WI38 (cell line): Measurements from ENCODE around the gene TCF4.

Experiments
- H3K4me3 ChIP-seq: 2 replicates; pipeline ENCODE4 v1.5.1; 2011; ENCODE audit warnings: low read depth, mild to moderate bottlenecking, control low read depth, low read length
- TF ChIP-seq, protein P1 (sequence below): IDR thresholded peaks from 2 replicates; pipeline ENCODE4 v1.5.1; 2012; ENCODE audit warnings: low read depth, mild to moderate bottlenecking, control low read depth, low read length

The TCF4 gene

DNA sequence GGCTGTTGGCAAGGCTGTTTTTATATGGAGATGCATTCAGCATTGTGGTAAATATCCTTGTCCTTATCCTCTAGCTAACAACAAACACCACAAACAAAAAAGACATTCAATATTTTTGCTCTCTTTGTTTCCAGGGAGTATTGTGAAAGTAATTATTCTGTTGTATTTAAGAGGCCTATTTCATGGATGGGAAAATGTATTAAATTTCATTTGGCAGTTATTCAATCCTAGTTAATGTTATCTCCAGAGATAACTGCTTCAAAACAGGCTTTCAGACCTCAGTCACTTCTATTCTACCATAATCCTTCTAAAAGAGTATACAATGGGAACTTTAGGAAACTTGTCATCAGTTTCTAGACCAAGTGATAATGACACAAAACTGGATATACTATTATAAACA is 348.3 kb downstream of the TCF4 start:
- H3K4me3 ChIP-seq: no peak overlapping the region
- TF ChIP-seq, protein P1, sequence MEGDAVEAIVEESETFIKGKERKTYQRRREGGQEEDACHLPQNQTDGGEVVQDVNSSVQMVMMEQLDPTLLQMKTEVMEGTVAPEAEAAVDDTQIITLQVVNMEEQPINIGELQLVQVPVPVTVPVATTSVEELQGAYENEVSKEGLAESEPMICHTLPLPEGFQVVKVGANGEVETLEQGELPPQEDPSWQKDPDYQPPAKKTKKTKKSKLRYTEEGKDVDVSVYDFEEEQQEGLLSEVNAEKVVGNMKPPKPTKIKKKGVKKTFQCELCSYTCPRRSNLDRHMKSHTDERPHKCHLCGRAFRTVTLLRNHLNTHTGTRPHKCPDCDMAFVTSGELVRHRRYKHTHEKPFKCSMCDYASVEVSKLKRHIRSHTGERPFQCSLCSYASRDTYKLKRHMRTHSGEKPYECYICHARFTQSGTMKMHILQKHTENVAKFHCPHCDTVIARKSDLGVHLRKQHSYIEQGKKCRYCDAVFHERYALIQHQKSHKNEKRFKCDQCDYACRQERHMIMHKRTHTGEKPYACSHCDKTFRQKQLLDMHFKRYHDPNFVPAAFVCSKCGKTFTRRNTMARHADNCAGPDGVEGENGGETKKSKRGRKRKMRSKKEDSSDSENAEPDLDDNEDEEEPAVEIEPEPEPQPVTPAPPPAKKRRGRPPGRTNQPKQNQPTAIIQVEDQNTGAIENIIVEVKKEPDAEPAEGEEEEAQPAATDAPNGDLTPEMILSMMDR: no peak

DNA sequence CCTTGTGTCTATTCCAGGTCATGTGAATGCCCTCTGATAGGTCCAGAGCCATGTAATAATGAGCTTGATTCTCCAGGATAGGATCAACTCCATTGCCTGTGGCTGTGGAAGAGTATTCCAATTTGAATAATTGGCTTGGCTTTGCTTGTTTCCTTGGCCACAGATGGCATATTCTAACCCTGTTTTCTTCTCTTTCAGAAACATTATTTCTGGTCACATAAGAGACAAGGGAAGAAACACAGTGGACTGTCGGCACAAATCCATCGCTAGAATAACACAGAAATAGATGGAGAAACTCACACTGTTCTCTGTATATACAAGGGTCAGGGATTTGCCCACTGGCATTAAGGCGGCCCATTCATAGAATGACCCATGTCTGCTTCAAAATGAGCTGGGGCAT is 350.3 kb downstream of the TCF4 start:
- no peak overlapping the region for H3K4me3 ChIP-seq
- TF ChIP-seq, protein P1: no peak

DNA sequence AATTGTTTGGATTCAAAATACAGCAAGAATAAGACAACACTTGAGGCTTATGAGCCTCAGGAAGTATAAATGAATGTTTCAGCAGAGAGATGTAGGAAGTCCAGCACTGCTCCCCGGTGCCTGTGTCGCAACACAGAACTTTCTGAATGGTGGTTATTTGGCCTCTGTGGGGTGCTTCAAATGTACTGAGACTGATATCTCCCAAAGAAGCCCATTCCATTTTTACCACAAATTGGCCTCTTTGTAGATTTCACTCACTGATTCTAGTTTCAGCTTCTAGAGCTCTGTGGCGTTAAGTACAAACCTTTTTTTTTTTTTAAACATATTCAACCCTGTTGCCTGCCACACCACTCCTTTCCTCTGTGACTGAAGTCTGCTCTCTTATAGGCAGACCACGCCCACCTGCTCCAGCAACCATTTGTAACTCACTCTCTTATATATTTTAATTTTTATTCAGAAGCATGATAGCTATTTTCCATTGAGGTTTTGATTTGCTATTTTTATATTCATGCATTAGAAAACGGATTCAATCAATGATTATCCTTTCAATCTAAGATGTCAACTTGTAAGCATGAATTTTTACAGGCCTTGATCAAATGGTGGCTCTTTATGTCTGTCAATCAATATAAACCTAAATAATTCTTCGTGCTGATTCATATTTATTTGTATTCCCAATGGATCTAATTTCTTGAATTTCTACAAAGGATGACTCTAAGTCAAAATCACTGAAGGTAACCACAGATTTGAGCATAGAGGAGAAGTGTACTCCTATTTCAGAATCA is 351.7 kb downstream of the TCF4 start:
- H3K4me3 ChIP-seq: no peak overlapping the region
- TF ChIP-seq, protein P1: no peak

DNA sequence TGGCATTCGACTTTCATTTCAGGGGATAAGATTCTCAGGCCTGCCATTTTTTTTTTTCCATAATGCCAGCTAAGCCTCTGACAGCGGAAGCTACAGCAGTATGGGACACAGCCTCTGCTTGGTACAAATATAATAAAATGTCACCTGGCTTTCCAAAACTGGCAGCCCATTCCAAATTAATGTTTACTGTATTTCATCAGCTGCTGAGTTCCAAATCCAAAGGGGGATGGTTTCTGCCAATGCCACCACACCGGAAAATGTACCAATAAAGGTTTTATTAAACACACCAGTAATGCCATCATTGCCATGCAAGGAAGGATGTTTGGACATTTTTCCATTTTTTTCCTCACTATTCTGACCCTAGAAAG is 352.9 kb downstream of the TCF4 start:
- TF ChIP-seq, protein P1: no peak
- H3K4me3 ChIP-seq: no peak overlapping the region

DNA sequence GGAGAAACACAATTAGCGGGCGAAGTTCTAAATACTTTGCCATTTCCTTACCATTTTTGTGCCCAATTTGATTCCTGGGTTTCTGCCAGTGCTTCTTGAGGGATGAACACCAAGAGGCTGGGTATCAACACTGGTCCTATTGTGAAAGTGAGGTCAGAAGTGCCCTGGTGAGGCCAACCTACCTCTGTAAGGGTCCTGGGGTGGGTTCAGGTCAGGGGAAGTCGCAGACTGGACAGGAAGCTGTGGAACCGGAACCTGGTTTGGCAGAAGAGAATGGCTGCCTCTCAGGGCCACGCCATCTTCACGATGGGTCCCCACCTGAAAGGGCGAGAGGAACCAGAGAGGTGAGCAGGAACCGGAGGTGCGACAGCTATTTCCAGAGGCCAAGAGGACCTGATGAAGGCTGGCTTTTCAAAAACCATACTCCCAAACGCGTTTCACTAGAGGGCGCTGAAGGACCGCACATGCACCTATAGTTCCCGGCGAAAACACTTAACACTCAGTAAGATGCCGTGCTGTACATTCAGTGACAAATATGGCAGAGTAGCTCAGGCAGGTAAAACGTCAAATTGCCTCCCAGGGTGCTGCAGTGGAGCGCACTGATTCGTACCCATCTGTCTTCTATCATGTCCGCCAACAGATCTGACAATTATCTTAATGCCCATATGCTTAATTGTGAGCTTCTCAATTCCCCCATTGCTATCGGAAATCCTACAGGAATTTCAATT is 353.5 kb downstream of the TCF4 start:
- no peak overlapping the region for H3K4me3 ChIP-seq
- TF ChIP-seq, protein P1: peak; percentile 74

DNA sequence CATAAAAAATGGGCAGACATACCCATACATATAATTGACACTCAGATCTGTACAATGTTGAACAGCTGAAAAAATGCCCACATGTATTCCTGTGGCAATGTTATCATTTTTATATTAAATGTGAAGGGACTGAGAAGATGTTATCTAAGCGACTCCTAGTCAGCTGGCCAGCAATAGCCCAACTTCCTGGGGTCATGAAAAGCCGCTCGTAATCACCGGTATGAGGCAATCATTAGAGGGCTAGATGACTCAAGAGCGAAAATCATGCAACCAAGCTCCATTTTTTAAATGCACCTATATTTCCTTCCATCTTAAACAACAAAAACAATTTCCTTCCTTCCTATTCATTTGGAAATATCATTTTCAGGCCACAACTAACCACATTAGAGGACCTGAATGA is 354.1 kb downstream of the TCF4 start:
- no peak overlapping the region for H3K4me3 ChIP-seq
- TF ChIP-seq, protein P1: no peak

DNA sequence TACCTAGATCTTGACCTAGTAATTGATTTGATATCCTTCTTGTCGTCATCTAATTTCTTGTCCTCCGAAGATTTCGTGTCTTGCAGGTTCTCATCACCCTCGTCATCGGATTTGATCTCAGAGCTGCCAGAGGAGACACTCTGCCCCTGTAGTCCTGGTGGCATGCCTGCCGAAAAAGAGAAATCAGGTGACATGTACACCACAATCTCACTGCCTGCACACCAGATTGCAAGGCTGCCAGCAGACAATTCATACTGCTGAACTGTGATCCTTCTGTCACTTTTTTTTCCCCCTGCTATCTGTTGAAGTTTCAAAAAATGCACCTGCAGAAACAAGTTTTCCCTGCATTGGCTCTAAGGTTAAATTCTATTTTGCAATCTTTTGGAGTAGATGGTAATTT is 355.5 kb downstream of the TCF4 start:
- no peak overlapping the region for H3K4me3 ChIP-seq
- TF ChIP-seq, protein P1: no peak
